NCI-H2029 treated with DMSO at 0.1 percent for 48 hours (cell line): ENCODE measurements around the gene L3MBTL1.
A peak's percentile ranks its signal among the peaks of the same experiment; 100 is the strongest.

Experiments
- DNase-seq: peaks from one replicate; lab custom pipeline; 2025; lab: John Stamatoyannopoulos, UW

Gene L3MBTL1

GRCh38 chr20:43506238-43506637 is 1.3 kb upstream of the L3MBTL1 start:
- no peak for DNase-seq

GRCh38 chr20:43508106-43508505 is 609 bp downstream of the L3MBTL1 start:
- DNase-seq: no peak

GRCh38 chr20:43508604-43509040 is 1.1 kb downstream of the L3MBTL1 start:
- no peak for DNase-seq

- DNase-seq: no peak
Observed at GRCh38 chr20:43511879-43512278, 4.4 kb downstream of the L3MBTL1 start.

- DNase-seq: no peak
Observed at GRCh38 chr20:43513372-43513930, 6.0 kb downstream of the L3MBTL1 start.

- DNase-seq: peak; percentile 83
Observed at GRCh38 chr20:43513931-43514647, 6.6 kb downstream of the L3MBTL1 start.

GRCh38 chr20:43514648-43514999 is 7.1 kb downstream of the L3MBTL1 start:
- DNase-seq: no peak

GRCh38 chr20:43515628-43516027 is 8.1 kb downstream of the L3MBTL1 start:
- DNase-seq: no peak

- no peak for DNase-seq
Observed at GRCh38 chr20:43516251-43516824, 8.8 kb downstream of the L3MBTL1 start.

GRCh38 chr20:43520074-43520630 is 12.7 kb downstream of the L3MBTL1 start:
- DNase-seq: no peak

GRCh38 chr20:43525021-43525420 is 17.5 kb downstream of the L3MBTL1 start:
- no peak for DNase-seq

- no peak for DNase-seq
Observed at GRCh38 chr20:43528258-43528875, 20.9 kb downstream of the L3MBTL1 start.

- no peak for DNase-seq
Observed at GRCh38 chr20:43529051-43529450, 21.6 kb downstream of the L3MBTL1 start.

- DNase-seq: no peak
Observed at GRCh38 chr20:43529457-43530153, 22.1 kb downstream of the L3MBTL1 start.

- DNase-seq: no peak
Observed at GRCh38 chr20:43530321-43531090, 23.0 kb downstream of the L3MBTL1 start.

GRCh38 chr20:43531091-43531443 is 23.6 kb downstream of the L3MBTL1 start:
- DNase-seq: no peak

- no peak for DNase-seq
Observed at GRCh38 chr20:43532416-43533055, 25.0 kb downstream of the L3MBTL1 start.

GRCh38 chr20:43533060-43533459 is 25.6 kb downstream of the L3MBTL1 start:
- DNase-seq: no peak

- no peak for DNase-seq
Observed at GRCh38 chr20:43534016-43534415, 26.5 kb downstream of the L3MBTL1 start.

GRCh38 chr20:43534791-43535350 is 27.4 kb downstream of the L3MBTL1 start:
- no peak for DNase-seq
